GM18907 (cell line): ENCODE measurements around the gene RXRB.
A peak's percentile ranks its signal among the peaks of the same experiment; 100 is the strongest.
"Not testable (repeated sequence)": the region's sequence is repeated elsewhere in the genome, so short reads cannot be mapped to it uniquely, and the experiment has no call there.

Experiments
- ATAC-seq: cut with Tn5 transposase; IDR thresholded peaks from one replicate; pipeline ENCODE4 v1.9.1; 2021; ENCODE audit warnings: mild to moderate bottlenecking, moderate library complexity; ENCODE audit not compliant: unreplicated experiment

RXRB gene

DNA sequence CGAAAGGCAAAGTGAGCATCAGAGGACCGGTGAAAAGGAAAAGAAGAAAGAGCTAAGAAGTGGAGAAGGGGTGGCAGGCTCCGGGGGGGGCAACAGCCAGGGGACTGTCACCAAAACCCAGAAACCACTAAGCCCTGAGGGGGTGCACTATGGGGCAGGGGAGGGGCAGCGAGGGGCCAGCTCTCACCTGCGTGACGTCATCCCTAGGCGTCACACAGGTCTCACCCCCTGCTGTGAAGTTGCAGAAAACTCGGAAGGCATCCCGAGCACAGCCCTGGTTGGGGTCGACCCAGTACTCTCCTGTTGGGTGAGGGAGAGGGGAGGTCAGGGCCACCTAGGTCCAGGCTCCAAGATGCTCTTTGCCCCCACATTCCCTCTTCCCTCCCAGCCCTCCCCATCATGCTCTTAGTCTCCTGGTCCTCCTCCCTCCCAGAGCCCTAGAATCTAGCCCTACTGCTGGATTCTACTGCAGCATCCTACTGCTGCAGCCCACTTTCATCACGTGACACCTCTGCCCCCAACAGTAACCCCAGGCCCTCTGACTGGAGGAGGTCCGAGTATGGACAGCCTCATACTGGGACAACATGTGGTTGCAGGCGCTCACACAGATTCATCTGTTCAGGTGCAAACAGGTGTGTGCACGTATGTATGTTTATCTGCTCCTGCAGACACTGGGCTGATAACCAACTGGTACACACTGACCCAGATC, 35.6 kb downstream of the RXRB start:
- no peak for ATAC-seq

DNA sequence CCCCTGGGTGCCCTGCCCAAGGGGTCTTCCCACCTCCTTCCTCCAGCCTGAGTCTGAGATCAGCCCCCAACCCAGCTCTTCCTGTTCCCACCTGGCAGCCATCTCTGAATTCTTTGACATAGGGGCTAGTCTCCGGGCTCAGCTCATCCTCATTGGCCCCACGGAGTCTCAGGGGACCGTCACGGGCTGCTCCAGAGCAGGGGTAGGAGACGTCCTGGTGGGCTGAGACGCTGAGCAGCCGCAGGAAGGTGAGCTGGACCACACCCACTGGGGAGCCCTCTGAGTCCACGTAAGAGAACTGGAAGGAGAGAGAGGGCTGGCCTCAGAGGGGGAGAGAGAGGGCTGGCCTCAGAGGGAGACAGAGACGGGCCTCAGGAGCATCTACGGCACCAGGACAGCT, 36.3 kb downstream of the RXRB start:
- no peak for ATAC-seq

DNA sequence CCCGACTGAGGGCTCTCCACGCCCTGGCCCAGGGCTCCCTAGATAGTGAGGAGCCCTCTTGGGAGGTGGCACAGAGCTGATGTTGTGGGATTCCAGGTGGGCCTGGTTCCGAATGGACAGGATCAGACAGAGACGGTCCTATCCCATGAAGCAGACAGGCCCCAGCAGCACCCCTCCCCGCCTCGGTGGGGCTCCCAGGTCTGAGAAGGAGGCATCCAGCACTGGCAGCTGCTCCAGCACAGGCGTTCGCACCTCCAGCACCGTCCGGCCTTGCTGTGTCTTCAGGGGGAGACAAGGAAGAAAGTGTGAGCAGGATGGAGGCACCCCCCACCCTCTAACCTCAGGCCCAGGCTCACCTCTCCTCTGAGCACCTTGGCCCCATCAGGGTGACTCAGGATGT, 36.9 kb downstream of the RXRB start:
- no peak for ATAC-seq

DNA sequence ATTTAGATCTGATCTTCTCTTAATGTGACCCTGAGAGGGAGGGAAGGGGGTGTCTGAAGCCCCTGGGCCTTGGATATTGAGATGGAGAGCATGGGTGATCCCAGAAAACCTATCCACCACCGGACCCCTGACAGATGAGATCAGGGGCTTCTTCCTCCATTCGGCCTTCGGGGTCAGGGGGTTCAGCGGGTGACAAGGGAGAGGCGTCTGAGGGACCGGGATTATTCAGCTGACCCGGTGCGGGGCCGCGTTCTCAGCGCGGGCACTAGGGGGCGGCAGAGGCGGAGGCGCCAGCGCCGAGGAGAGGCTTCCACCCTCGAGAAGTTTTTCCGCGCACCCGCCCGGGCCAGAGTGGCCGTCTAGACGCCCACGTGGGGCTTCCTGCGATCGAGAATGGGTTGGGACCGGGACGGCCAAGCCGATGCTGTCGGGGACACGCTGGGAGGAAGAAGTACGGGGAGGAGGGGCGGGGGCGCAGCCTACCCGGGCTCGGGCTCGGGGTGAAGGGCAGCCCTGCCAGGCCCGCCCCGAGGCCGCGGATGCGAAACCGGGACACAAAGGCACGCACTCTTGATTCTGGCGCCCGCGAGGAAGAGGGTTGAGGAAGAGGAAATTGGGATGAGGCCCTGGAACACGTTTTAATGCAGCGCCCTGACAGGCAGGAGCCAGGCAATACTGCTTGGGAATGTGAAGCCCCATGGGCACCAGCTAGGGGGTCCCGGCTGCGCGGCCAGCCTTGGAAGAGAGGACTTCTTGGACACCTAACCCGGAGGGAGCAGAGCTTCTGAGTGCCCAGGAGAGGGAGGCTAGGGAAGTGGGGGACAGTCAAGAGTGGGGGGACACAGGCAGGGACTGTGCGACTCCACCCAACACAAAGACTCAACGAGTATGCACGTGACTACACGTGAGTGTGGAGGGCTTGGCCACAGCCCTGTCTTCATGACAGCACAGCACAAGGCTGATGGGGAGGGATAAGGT, 38.8 kb downstream of the RXRB start:
- peak; percentile 68 for ATAC-seq

DNA sequence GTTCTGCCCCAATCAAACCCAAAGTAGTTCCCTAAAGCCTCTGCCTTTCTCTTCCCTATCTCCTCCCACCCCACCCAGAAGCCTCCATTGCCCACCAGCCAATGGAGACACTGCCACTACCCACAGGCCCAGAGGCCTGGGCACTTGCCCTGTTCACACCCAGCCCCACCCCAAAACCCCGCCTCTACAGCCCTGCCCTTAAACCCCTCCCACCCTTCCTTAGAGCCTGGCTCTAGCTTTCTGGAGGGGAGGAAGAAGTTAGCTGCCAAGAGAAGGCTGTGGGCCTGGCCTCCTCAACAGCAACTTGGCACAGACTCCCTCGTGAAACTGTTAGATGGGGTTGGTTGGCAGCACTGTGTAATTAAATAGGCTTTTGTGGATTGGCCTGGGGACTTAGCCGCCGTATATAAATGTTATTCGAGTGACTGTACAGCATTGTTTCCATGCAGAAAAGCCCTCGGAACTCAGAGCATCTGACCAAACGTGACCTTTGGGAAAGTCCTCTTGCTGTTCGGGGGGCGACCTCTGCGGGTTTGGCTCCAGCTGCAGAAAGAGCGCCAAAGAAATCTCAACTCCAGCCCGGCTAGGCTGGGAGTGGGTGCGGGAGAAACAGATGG, 39.6 kb downstream of the RXRB start:
- no peak for ATAC-seq

DNA sequence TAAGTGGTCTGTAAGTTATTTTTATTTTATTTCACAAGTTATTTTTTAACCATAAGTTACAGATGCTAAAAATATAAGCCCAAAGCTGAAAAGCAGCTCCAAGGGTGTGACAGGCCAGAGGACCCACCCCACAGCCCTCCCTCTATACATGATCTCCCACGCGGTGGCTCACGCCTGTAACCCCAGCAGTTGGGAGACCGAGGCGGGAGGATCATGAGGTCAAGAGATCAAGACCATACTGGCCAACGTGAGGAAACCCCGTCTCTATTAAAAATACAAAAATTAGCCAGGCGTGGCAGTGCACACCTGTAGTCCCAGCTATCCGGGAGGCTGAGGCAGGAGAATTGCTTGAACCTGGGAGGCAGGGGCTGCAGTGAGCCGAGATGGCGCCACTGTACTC, 40.4 kb downstream of the RXRB start:
- ATAC-seq, result no peak

DNA sequence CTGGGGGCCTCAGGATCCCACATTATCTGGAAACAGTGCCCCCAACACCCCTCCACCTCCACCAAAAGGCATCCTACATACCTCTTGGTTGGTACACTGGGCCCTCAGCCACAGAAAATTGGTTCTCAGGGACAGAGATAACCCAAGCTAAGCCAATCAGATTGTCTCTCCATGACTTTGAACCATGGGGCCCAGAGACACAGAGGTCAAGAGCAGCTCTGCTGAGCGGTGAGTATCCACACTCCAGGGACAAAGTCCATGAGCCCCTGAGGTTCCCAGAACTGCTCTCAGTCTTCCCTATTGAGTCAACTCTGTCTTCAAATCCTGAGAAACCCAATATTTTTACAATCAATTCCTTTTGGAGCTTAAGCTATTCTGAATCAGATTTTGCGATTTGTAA, 43.5 kb downstream of the RXRB start:
- ATAC-seq, result no peak

DNA sequence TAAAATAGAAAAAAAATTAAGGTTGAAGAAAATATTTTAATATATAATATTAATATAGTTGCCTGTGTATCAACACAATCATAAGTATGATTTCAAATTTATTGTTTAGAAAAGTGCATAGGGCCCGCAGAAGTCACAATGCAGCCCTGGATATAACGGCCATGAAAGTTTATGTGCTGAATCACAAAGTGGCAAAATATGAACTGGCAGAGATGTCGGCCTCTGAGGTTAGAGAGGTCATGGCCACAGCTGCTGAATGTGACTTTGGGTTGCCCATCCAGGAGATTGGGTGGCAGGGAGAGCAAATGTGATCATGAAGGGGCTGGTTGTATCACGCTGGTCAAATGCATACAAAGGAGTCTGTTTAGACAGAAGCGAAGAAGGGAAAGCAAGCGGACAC, 43.9 kb downstream of the RXRB start:
- no peak for ATAC-seq

DNA sequence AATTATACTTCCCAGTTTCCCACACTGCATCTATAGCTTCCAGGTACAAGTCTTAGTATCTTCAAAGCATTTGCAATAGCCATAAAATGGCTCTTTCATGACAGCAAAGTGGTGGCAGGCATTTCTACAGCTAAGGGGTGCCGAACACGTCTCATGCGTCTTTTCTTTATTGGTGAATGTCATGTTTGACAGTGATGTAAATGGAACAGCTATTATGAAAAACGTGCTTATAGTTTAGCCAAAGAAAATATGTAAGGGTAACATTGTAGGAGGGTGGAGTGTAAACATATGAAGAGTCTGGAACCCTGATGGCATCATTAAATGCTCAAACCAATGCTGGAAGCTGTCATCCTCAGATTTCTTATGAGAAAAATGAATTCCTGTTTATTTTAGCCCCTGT, 46.1 kb downstream of the RXRB start:
- no peak for ATAC-seq

DNA sequence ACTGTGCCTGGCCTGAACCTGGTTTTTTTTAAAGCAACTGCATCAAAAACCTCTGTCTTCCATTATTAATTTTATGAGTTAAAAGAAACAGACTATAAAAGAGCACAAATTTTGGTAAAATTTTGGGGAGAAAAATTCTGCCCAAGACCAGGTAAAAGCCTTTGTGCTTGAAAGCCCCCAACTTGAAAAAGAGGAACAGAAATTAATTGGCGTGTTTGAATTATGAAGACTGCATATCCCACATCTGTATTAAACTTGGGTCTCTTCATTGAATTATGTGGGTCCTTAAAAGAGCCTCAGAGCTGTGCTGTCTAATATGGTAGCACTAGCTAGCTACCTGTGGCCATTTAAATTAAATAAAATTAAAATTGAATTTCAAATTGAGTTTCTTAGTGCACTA, 49.4 kb downstream of the RXRB start:
- ATAC-seq, result no peak

DNA sequence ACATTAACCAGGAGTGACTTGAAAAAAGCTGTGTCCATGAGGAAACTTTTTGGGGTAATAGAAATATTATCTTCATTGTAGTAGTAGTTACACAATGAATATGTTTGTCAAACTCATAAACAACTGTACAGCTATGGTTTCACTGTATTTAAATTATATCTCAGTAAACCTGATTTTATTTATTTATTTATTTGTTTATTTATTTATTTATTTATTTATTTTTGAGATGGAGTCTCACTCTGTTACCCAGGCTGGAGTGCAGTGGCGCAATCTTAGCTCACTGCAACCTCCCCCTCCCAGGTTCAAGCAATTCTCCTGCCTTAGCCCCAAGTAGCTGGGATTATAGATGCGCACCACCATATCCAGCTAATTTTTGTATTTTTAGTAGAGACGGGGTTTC, 49.9 kb downstream of the RXRB start:
- not testable (repeated sequence) for ATAC-seq

DNA sequence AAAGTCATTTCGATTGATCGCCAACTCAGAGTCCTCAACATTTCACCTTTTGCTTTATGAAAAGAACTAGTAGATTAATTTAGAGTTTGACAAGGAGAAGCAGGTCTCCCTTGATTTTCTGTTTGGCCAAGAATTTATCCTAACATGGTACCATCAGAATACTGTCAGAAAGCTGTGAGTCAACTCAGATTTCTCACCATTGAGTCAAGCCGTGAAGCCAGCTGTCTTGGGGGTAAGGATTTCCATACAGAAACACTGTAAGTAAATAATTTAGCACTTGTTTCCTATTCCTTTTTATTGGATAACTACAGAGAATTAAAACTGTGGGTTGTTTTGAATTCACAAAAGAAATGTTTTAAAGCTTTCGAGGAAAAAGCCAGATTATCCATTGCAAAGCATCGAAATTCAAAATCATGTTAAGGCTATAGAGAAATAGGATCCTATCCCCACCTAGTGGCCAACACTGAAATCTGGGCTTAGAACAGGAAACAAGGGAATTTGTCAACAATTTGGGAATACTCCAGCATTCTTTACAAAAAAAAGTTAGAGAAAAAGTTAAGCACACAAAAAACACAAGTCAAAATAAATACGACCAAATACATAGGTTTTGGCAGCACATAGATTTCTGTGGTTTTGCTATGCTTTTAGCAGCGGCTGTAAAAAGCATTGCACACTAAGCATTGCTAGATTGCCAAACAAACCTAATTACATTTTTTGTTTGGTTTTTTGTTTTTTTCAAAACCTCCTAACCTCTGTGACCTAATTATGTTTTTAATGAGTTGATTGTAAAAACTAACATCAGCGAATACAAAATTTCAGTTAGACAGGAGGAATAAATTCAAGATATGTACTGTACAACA, 52.4 kb downstream of the RXRB start:
- ATAC-seq, result no peak

DNA sequence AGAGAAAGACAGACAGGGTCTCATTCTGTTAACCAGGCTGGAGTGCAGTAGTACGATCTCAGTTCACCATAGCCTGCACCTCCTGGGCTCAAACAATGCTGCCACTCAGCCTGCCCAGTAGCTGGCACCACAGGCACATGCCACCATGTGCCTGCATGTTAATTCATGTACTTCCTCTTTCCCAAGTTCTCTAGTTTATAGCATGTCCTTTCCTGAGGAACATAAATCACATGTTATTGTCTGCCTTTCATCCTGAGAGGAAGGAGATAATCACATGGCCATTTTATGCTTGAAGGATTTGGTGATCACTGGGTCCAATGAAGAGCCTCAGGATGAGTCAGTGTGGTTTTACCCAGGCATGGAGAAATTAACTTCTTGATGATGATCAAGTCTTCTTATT, 56.1 kb downstream of the RXRB start:
- no peak for ATAC-seq
